ENCODE measurements around the gene POLR1B.
"Not testable (repeated sequence)": the region's sequence is repeated elsewhere in the genome, so short reads cannot be mapped to it uniquely, and the experiment has no call there.

The POLR1B gene

DNA sequence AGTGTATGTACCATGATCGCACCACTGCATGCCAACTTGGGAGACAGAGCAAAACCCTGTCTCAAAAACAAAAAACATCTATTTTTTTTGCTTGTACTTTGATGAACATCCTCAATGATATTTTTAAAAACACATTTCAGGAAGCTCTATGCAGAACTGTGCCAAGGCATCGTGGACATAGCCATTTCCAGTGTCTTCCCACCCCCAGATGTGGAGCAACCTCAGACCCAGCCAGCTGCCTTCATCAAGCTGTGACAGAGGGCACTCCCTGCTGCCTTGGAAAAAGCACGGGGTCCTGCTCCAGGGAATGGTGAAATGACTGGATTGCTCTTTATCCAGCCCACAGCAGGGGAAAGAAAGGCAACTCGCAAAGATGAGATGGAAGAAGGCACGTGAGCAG lies 13.7 kb upstream of the POLR1B start:
- Mint-ChIP-seq H3K36me3 (peaks cover 23% of the 10 kb centered on the region), H3K4me3 (no peak overlapping the region), H3K9me3 (ENCODE audit: low read depth) (no peaks in the 10 kb centered on the region), H3K4me1 (ENCODE audit: low read depth) (no peaks in the 10 kb centered on the region), H3K27ac (no peak overlapping the region), H3K27me3 (no peaks in the 10 kb centered on the region)

DNA sequence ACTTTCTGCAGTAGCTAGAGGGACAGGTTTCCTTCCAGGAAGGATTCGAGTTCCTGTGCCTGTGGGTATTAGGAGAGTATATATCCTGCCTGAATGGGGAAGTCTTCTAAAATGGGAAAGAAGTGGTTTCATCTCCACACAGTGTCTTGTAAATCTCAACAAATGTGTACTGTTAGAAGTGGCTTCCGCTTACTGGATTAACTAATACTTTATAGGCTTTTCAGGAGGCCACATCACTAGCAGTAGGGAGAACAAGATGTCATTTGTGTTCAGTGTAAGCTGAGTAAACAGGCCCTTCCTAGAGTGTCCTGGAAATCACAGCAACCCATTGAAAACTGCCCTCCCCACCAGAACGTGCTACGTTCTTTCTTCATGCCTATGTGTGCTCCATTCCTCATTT lies 12.5 kb upstream of the POLR1B start:
- H3K36me3 Mint-ChIP-seq: peaks cover 19% of the 10 kb centered on the region
- no peaks in the 10 kb centered on the region for H3K27me3 Mint-ChIP-seq
- H3K4me3 Mint-ChIP-seq: no peak overlapping the region
- H3K4me1 Mint-ChIP-seq (ENCODE audit: low read depth): no peaks in the 10 kb centered on the region
- no peaks in the 10 kb centered on the region for H3K9me3 Mint-ChIP-seq (ENCODE audit: low read depth)
- no peak overlapping the region for H3K27ac Mint-ChIP-seq

DNA sequence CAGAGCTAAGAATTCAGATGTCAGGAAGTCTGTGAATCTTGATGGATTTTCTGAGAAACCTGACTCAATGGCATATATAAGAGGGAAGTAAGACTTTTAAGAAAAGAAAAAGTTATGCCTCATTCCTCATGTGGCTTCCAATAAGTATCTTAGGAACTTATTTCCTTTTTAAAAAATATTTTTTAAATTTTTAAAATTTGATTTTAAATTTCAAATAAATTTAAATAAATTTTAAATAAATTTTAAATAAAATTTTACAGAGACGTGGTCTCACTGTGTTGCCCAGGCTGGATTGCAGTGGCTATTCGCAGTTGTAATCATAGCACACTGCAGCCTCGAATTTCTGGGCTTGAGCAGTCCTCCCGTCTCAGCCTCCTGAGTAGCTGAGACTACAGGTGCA lies 11.5 kb upstream of the POLR1B start:
- Mint-ChIP-seq H3K4me3 (no peak overlapping the region), H3K9me3 (ENCODE audit: low read depth) (no peaks in the 10 kb centered on the region), H3K27ac (no peak overlapping the region), H3K4me1 (ENCODE audit: low read depth) (no peaks in the 10 kb centered on the region), H3K27me3 (no peaks in the 10 kb centered on the region), H3K36me3 (peaks cover 19% of the 10 kb centered on the region)

GRCh38 chr2:112534826-112535225 lies 7.4 kb upstream of the POLR1B start:
- Mint-ChIP-seq H3K4me1 (ENCODE audit: low read depth) (no peaks in the 10 kb centered on the region), H3K36me3 (peaks cover 14% of the 10 kb centered on the region), H3K4me3 (no peak overlapping the region), H3K27me3 (no peaks in the 10 kb centered on the region), H3K9me3 (ENCODE audit: low read depth) (no peaks in the 10 kb centered on the region), H3K27ac (no peak overlapping the region)

- not testable (repeated sequence) for H3K9me3 Mint-ChIP-seq (ENCODE audit: low read depth); H3K36me3 Mint-ChIP-seq; H3K27ac Mint-ChIP-seq; H3K27me3 Mint-ChIP-seq; H3K4me3 Mint-ChIP-seq
- peaks cover 11% of the 10 kb centered on the region for H3K4me1 Mint-ChIP-seq (ENCODE audit: low read depth)
Measured at GRCh38 chr2:112536665-112537064, 5.6 kb upstream of the POLR1B start.

DNA sequence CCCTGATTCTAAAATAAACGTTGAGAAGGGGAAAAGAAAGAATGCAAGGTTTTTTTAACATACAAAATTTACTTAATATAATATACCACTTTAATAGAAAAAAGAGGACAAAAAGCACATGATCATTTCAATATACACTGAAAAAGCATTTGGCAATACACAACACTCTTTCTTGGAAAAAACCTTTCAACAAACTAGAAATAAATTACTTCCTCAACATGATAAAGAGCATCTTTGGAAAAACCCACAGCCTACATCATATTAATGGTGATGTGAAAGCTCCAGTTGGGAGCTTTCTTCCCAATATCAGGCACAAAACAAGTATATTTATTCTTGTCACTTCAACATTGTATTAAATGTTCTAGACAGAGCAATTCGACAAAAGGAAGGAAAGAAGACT lies 3.0 kb upstream of the POLR1B start:
- Mint-ChIP-seq H3K4me1 (ENCODE audit: low read depth) (peaks cover 11% of the 10 kb centered on the region), H3K36me3 (no peaks in the 10 kb centered on the region), H3K9me3 (ENCODE audit: low read depth) (no peaks in the 10 kb centered on the region), H3K27ac (no peak overlapping the region), H3K27me3 (no peaks in the 10 kb centered on the region), H3K4me3 (no peak overlapping the region)

GRCh38 chr2:112540906-112541305 lies 1.4 kb upstream of the POLR1B start:
- H3K4me1 Mint-ChIP-seq (ENCODE audit: low read depth): peaks cover 21% of the 10 kb centered on the region
- H3K36me3 Mint-ChIP-seq: no peaks in the 10 kb centered on the region
- no peak overlapping the region for H3K27ac Mint-ChIP-seq
- H3K4me3 Mint-ChIP-seq: no peak overlapping the region
- no peaks in the 10 kb centered on the region for H3K9me3 Mint-ChIP-seq (ENCODE audit: low read depth)
- H3K27me3 Mint-ChIP-seq: no peaks in the 10 kb centered on the region

GRCh38 chr2:112541315-112542122 lies 746 bp upstream of the POLR1B start:
- Mint-ChIP-seq H3K27me3 (no peaks in the 10 kb centered on the region), H3K4me1 (ENCODE audit: low read depth) (peaks cover 25% of the 10 kb centered on the region), H3K4me3 (no peak overlapping the region), H3K36me3 (no peaks in the 10 kb centered on the region), H3K9me3 (ENCODE audit: low read depth) (no peaks in the 10 kb centered on the region), H3K27ac (no peak overlapping the region)

- Mint-ChIP-seq H3K9me3 (ENCODE audit: low read depth) (no peaks in the 10 kb centered on the region), H3K4me3 (no peak overlapping the region), H3K27ac (no peak overlapping the region), H3K36me3 (peaks cover 3% of the 10 kb centered on the region), H3K4me1 (ENCODE audit: low read depth) (peaks cover 28% of the 10 kb centered on the region), H3K27me3 (no peaks in the 10 kb centered on the region)
Measured at GRCh38 chr2:112542984-112543661, 858 bp downstream of the POLR1B start.

- no peak overlapping the region for H3K4me3 Mint-ChIP-seq
Measured at GRCh38 chr2:112547333-112547732, 5.1 kb downstream of the POLR1B start.

DNA sequence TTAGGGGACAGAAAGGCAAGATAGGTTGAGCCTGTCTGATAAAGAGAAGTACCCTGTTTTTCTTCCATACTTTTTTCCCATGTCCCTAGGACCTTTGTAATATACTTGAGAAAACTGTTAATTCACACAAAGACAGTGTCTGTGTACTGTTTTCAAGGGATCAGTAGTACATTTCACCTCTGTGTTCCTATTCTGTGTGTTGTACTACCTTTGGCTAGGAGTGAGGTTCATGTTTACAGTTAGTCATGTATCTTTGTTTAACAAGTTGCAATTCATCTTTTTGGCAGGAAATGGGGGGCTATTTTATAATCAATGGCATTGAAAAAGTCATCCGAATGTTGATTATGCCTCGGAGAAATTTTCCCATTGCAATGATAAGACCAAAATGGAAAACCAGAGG lies 6.7 kb downstream of the POLR1B start:
- Mint-ChIP-seq H3K27me3 (no peaks in the 10 kb centered on the region), H3K4me1 (ENCODE audit: low read depth) (peaks cover 21% of the 10 kb centered on the region), H3K27ac (no peak overlapping the region), H3K4me3 (no peak overlapping the region), H3K36me3 (peaks cover 23% of the 10 kb centered on the region), H3K9me3 (ENCODE audit: low read depth) (no peaks in the 10 kb centered on the region)

More at GRCh38 chr2:112547333-112547732, 5.1 kb downstream of the POLR1B start:
- peaks cover 17% of the 10 kb centered on the region for H3K36me3 Mint-ChIP-seq
- H3K27ac Mint-ChIP-seq: no peak overlapping the region
- no peaks in the 10 kb centered on the region for H3K27me3 Mint-ChIP-seq
- H3K4me1 Mint-ChIP-seq (ENCODE audit: low read depth): peaks cover 21% of the 10 kb centered on the region
- H3K9me3 Mint-ChIP-seq (ENCODE audit: low read depth): no peaks in the 10 kb centered on the region

GRCh38 chr2:112566104-112566503 lies 23.8 kb downstream of the POLR1B start:
- Mint-ChIP-seq H3K36me3 (peaks cover 32% of the 10 kb centered on the region), H3K9me3 (ENCODE audit: low read depth) (no peaks in the 10 kb centered on the region), H3K4me3 (no peak overlapping the region), H3K4me1 (ENCODE audit: low read depth) (no peaks in the 10 kb centered on the region), H3K27me3 (no peaks in the 10 kb centered on the region), H3K27ac (no peak overlapping the region)

GRCh38 chr2:112566508-112566907 lies 24.2 kb downstream of the POLR1B start:
- not testable (repeated sequence) for H3K4me1 Mint-ChIP-seq (ENCODE audit: low read depth); H3K9me3 Mint-ChIP-seq (ENCODE audit: low read depth); H3K27ac Mint-ChIP-seq; H3K4me3 Mint-ChIP-seq; H3K27me3 Mint-ChIP-seq
- peaks cover 33% of the 10 kb centered on the region for H3K36me3 Mint-ChIP-seq

DNA sequence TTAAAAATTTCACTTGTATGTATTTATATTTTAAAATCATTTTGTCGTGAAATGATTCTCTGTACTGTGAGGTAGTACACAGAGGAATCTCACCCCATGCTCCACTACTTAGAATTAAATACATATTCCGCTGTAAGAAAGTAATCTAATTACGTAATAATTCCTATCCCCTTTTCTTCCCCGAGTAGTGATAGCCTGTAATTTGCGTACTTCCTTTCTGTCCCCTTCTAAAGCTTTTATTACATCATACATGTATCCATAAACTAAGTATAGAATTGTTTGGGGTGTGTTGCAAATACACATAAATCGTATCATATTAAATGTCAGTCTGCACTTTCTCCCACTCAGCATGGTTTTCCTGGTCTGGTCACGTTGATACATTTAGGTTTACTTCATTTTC lies 29.7 kb downstream of the POLR1B start:
- no peak overlapping the region for H3K27ac Mint-ChIP-seq
- no peak overlapping the region for H3K4me3 Mint-ChIP-seq
- H3K27me3 Mint-ChIP-seq: no peaks in the 10 kb centered on the region
- H3K36me3 Mint-ChIP-seq: peaks cover 45% of the 10 kb centered on the region
- H3K4me1 Mint-ChIP-seq (ENCODE audit: low read depth): no peaks in the 10 kb centered on the region
- H3K9me3 Mint-ChIP-seq (ENCODE audit: low read depth): no peaks in the 10 kb centered on the region

DNA sequence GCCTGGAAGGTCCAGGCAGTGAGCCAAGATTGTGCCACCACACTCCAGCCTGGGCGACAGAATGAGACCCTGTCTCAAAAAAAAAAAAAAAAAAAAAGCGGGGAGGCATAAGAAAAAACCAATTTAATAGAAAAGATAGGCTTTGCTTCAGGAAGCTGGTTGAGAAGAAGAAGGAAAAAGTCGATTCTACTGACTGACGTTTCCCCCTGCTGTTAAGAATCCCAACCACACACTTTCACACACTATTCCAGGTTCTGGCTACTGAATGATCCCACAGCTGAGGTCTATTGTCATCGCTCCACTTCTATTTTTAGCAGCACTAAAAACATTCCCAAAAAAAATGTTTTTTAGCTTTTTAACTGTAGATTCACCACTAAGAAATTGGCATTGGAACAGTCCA lies 35.5 kb downstream of the POLR1B start:
- Mint-ChIP-seq H3K9me3 (ENCODE audit: low read depth) (no peaks in the 10 kb centered on the region), H3K4me3 (no peak overlapping the region)

GRCh38 chr2:112579241-112579640 lies 37.0 kb downstream of the POLR1B start:
- no peaks in the 10 kb centered on the region for H3K9me3 Mint-ChIP-seq (ENCODE audit: low read depth)
- no peak overlapping the region for H3K4me3 Mint-ChIP-seq
- H3K27me3 Mint-ChIP-seq: no peaks in the 10 kb centered on the region
- no peak overlapping the region for H3K27ac Mint-ChIP-seq
- peaks cover 13% of the 10 kb centered on the region for H3K4me1 Mint-ChIP-seq (ENCODE audit: low read depth)
- peaks cover 7% of the 10 kb centered on the region for H3K36me3 Mint-ChIP-seq

More for the DNA sequence above, 35.5 kb downstream of the POLR1B start:
- Mint-ChIP-seq H3K27ac (no peak overlapping the region), H3K27me3 (no peaks in the 10 kb centered on the region), H3K36me3 (peaks cover 10% of the 10 kb centered on the region), H3K4me1 (ENCODE audit: low read depth) (peaks cover 2% of the 10 kb centered on the region)
